KG1 (cell line): ENCODE data around the gene FEM1A.
A peak's percentile ranks its signal among the peaks of the same experiment; 100 is the strongest.
"Not testable (repeated sequence)": the region's sequence is repeated elsewhere in the genome, so short reads cannot be mapped to it uniquely, and the experiment has no call there.

Source experiments
- DNase-seq: peaks from one replicate; lab custom pipeline; 2025; lab: John Stamatoyannopoulos, UW

Gene FEM1A, protein sequence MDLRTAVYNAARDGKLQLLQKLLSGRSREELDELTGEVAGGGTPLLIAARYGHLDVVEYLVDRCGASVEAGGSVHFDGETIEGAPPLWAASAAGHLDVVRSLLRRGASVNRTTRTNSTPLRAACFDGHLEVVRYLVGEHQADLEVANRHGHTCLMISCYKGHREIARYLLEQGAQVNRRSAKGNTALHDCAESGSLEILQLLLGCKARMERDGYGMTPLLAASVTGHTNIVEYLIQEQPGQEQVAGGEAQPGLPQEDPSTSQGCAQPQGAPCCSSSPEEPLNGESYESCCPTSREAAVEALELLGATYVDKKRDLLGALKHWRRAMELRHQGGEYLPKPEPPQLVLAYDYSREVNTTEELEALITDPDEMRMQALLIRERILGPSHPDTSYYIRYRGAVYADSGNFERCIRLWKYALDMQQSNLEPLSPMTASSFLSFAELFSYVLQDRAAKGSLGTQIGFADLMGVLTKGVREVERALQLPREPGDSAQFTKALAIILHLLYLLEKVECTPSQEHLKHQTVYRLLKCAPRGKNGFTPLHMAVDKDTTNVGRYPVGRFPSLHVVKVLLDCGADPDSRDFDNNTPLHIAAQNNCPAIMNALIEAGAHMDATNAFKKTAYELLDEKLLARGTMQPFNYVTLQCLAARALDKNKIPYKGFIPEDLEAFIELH

DNA sequence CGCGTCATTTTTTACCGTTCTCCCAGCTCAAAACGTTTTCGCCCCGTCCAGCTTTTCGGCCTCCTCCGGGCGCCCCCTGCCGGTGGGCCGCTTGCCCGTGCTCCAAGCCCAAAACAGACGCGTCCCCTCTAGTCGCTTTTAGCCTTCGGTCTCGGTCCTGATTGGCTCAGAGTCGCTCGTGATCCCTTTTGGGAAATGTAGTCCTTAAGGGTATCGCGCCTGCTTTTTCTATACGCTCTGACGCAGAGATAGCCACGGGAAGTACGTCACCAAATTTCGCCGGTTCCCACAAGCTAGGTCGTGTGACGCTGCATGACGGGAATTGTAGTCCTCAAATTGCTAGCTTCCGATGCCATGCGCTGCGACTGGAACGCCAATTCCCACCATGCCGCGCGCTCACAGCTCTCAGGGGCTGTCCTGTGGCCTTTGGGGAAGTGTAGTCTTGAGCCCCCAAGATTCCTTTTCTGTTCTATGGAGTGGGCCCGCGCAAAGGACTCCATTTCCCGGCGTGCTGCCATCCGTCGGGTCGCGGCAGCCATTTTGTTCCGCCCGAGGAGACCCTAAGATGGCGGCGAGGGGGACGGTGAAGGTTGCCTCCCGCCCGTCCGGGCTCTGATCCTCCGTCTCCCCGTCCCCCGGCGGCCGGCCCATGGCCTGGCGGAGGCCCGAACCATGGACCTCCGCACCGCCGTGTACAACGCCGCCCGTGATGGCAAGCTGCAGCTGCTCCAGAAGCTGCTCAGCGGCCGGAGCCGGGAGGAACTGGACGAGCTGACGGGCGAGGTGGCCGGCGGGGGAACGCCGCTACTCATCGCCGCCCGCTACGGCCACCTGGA is at the start of gene FEM1A:
Gene FEM1A, plus strand, starts transcription at position 552 of the 836 bp plus-strand sequence. Its CDS starts 121 bp downstream, at position 673.
- peak; percentile 100 for DNase-seq

DNA sequence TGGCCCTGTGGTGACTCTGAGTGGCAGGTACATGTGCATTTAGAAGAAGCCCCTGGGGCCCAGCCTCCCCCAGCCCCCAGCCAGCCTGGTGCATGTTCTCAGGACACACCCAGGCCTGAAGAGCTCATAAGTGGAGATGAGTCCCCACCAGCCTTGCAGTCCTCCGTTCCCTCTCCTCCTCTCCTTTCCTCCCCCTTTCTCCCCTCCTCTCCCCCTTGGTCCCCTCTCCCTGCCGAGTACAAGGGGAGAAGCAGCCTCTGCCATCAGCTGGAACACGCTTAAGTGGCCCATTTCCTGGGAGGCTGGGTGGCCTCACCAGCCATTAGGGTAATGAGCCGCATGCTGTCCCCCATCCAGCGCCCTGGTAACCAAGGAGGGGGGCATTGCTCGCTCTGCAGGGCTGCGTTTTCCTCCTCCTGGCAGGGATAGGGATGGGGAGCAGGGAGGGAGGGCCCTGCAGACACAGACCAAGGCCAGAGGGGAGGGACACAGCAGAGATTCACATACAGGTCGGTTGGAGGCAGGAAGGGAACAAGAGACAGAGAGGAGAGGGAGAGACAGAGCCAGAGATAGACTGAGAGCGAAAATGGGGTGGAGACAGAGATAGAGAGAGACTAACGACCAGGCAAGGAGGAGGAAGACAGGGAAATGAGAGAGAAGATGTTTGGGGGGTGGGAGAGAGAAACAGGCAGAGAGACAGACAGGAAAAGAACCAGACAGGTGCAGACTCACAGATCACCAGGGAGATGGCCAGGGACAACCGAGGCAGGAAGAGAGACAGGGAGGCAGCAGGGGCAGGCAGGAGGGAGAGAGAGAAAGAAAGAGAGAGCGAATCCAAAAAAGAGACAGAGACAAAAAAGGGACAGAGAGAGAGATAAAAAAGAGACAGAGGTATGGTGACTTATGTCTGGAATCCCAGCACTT is 48.5 kb upstream of the FEM1A start:
- no peak for DNase-seq

DNA sequence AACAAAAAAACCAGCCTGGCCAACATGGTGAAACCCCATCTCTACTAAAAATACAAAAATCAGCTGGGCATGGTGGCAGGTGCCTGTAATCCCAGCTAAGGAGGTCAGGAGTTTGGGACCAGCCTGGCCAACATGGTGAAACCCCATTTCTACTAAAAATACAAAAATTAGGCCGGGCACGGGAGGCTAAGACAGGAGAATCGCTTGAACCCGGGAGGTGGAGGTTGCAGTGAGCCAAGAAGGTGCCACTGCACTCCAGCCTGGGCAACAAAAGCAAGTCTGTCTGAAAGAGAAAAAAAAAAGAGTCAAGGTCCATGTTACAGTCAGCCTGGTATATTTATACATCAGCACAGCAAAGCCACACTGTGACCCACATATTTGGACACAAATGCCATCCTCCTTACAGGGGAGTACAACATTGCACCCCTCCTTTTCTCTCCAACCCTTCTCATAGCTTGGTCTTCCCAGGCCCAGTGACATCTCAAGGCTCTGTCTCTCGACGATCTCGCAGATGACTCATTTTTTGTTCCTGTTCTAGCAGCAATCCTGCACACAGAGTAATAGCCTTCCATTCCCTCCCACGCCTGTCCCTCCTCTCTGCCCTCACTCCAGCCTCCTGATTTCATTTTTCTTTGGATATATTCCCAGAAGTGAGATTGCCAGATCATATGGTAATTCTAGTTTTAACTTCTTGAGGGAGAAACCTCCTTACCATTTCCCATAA is 46.9 kb upstream of the FEM1A start:
- DNase-seq = no peak

DNA sequence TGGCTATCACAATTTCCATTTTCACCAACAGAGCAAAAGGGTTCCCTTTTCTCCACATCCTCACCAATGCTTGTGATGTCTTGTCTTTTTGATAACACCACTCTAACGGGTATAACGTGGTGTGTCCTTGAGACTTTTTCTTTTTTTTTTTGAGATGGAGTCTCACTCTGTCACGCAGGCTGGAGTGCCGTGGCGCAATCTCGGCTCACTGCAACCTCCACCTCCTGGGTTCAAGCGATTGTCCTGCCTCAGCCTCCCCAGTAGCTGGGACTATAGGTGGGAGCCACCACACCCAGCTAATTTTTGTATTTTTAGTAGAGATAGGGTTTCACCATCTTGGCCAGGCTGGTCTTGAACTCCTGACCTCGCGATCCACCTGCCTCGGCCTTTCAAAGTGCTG is 46.4 kb upstream of the FEM1A start:
- not testable (repeated sequence) for DNase-seq

DNA sequence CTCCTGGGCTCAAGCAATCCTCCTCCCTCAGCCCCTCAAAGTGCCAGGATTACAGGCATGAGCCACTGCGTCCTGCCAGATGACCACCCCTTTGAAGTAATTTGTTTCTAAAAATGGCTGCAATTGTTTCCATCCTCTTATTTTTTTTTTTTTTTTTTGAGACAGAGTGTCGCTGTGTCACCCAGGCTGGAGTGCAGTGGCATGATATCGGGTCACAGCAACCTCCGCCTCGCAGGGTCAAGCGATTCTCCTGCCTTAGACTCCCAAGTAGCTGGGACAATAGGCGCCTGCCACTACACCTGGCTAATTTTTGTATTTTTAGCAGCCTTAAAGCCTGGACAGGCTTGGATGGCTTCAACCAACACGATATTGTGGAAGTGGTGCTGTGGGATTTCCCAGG is 45.5 kb upstream of the FEM1A start:
- no peak for DNase-seq

DNA sequence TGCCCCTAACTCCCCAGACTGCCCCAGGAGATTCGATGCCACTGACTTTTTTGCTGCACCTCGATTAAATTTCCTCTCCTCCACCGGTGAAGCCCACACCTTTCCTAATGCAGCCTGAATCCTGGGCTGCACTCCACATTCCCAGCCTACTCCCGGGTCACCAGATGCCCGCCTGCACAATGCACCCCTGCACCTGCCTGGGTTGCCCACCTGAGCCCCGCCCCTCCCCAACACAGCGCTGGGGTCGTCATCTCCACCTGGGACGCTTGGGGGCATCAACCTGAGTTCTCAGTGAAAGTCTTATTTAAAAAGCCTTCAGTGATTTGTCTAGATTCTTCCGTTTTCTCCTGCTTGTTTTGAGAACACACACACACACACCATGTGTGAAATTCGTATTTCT is 43.3 kb upstream of the FEM1A start:
- DNase-seq = no peak

DNA sequence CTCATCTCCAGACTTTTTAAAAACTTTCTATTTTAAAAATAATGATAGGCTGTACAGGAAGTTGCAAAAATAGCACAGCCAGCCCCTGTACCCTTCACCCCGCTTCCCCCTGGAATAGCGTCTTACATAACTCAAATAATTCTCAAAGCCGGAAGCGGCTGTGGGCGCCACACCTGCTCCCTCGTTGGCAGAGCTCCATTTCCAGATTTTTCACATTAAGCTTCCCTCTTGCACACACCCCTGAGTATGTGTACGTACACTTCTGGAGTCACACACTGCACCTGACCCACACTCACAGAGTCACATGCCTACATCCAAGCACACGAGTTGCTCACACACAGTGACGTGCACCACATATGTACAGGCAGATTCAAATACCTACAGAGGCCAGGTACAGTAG is 42.9 kb upstream of the FEM1A start:
- no peak for DNase-seq

DNA sequence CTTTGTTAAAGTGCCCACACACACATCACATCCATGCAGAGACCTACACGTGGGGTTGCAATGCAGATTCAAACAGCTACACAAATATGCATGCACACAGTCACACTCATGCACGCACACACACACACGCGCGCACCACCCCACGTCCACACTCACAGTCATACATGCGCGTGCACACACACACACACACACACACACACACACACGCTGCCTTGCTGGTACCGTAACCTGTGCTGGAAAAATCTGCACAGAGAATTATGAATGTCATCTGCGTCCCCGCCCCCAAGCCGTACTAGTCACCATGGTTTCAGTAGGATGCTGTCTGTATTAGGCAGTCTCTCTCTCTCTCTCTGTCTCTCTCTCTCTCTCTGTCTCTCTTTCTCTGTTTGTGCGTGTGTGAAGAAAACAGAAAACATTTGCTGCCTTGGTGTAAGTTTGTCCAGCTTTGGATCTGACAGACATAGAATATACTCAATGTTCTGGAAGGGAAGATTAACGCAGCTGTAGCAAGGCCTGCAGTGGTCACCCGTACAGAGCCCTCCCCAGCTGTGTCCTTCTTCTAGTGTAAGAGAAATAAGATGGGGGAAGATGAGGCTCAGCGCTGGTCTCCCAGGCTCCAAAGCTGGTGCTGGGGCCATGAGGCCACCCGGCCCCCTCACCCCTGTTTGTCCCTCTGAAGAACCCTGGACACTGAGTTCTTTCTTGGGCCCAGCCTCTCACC is 41.5 kb upstream of the FEM1A start:
- no peak for DNase-seq

DNA sequence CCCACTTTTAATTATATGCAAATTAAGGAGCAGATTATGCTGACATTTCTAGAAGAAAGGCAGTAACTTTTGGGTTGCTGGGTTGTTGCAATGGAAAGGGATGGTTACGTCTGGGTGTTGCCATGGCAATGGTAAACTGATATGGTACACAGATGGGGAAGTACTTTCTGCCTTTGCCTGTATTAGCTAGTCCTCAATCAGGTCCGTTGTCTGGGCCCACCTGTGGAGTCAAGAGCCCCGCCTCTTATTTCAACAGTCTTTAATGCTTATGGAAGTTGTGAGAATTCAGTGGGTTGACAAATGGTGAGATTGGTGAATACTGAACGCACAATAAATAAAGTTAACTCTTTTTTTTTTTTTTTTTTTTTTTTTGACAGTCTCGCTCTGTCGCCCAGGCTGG is 37.3 kb upstream of the FEM1A start:
- DNase-seq = no peak

DNA sequence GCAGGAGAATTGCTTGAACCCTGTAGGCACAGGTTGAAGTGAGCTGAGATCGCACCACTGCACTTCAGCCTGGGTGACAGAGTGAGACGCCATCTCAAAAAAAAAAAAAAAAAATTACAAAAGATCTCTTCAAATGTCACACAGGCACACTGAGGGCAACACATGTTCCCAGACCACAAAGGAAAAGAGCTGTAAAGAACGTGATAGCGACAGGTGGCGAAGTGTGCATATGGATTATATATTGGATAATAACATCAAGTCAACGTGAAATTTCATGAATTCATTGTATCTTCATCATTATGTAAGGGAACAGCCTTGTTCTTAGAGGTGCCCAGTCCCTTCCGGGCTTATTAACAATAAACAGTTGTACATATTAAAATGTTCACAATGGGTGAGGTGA is 36.1 kb upstream of the FEM1A start:
- no peak for DNase-seq

DNA sequence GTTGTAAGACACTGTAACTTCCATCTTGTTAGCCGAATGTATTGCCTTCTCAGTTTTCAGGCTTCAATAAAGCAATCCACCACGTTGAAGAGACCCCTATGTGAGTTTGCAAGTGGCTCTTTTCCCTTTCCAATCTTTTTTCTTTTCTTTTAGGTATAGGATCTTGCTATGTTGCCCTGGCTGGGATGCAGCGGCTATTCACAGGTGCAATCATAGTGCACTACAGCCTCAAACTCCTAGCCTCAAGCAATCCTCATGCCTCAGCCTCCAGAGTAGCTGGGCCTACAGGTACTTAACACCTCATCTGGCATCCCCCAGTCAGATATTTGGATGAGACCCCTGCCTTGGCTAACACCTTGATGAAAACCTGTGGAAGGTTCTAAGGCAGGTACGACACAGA is 33.5 kb upstream of the FEM1A start:
- DNase-seq = no peak

DNA sequence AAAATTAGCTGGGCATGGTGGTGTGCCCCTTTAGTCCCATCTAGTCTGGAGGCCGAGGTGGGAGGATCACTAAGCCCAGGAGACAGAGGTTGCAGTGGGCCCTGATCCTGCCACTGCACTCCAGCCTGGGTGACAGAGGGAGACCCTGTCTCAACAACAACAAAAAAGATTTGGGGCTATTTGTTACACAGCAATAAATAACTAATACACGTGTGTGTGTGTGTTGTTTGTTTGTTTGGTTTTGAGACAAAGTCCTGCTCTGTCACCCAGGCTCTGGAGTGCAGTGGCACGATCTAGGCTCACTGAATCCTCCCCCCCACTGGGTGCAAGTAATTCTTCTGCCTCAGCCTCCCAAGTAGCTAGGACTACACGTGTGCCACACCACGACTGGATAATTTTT is 32.9 kb upstream of the FEM1A start:
- DNase-seq = no peak

DNA sequence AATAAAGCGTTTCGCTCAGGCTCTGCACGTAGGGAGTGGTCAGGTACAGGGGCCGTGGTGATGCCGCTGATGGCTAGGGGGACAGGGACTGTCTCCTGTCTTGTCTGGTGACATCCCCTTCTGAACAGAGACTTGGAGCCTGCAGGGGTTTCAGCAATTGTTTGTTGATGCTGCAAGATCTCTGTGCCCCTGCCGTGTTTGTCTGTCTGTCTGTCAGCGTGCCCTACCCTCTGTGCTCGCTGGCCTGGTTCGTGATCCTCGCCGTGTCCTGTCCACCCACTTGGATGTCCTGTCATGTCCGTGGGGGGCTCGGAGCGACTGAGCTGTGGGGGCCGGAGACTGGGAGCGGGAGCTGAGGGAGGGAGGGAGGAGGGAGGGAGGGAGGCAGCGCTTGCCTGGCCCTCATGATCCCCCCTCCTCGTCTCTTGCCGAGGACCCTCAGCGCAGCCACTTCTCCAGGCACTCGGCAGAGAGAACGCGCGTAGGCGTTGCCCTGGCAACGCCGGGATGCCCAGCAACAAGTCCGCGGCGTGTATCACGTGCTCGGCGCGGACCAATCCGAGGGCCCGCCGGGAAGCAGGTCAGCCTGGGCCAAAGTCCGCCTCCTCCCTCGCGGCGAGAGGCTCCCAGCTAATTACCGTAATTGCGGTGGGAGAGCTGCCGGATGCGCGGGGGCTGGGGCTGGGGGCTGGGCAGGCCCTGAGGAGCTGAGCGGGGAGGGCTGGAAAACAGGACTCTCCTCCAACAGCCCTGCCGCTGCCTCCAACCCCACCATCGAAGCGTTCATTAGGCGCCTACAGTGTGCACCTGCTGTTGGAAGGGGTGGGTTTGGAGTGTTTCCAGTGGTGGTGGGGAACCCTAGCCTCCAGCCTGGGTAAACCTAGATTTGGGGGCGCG is 31.9 kb upstream of the FEM1A start:
- DNase-seq = peak; percentile 4

DNA sequence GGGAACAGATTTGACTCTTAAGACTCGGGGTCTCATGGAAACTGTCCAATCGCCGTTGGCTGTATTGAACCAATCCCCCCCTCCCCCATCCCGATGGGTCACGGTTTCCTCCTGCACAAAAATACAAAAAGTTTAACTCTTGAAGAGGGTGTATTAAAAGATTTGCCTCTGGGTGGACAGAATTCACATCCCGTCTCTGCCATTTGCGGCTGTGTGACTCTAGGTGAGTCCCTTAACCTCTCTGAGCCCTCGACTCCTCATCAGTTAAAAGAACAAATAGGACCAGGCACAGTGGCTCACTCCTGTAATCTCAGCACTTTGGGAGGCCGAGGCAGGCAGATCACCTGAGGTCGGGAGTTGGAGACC is 31.3 kb upstream of the FEM1A start:
- no peak for DNase-seq

DNA sequence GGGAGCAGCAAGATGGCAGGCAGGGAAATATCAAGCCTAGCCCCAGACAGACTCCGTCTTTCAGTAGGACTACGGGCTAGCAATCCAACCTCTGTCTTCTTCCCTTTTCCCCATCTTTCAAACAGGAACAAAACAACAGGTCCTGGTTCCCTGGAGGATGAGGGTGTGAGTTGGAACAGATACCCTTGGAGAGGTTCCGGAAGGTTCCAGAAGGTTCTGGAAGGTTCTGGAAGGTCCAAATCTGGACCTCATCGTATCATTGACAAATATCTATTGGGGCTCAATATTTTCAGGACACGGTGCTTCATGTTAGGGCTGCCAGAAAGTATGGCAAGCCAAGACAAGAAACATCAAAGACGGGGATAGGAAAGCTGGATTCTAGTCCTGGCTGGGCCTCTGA is 28.5 kb upstream of the FEM1A start:
- no peak for DNase-seq

DNA sequence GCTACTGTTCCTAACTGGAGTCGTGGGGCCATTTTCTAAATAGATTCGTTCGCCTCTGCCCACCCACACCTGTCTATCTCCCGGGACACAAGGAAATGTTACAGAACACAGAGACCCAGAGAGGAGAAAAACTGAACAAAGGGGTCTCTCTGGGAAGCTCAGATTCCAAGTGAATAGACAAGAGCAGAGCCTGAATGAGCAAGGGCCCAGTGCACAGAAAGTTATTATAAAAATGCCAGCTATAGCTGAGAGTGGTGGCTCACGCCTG is 27.2 kb upstream of the FEM1A start:
- no peak for DNase-seq

DNA sequence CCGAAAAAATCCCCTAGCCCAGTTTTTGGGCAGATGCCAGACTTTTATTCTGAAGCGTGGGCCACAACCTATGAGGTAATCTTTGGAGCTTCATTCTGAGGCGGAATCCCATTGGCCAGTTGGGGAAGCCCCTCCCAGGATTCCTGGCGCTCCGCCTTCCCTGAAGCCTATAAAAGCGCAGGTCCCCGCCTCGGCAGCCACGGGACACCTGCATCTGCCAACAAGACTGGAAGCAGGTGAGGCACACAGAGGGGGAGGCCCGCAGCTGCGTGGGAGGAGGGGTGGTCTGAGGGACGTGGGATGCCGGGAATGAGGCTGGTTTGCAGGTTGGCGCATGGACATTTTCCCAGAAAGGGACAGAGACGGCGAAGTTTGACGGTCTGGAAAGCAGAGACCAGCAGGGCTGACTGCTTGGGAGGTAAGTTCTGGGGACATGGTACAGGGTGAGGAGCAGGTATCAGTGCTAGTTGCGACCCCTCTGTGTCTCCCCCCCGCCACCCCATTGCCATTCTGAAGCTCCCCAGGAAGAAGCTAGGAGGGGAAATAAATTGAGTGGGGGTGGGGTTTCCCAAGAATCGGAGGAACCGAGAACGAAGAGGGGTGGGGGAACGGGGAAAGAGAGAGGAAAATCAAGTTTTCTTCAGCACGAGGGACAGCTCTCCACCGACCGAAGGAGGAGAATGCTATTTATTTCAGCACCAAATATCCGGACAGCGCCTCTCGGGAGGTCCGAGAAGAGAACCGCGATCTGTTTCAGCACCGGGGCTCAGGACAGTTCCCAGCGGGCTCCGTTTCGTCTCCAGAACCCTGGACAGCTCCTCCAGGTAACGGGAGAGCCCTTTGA is 22.4 kb upstream of the FEM1A start:
- DNase-seq = peak; percentile 63

DNA sequence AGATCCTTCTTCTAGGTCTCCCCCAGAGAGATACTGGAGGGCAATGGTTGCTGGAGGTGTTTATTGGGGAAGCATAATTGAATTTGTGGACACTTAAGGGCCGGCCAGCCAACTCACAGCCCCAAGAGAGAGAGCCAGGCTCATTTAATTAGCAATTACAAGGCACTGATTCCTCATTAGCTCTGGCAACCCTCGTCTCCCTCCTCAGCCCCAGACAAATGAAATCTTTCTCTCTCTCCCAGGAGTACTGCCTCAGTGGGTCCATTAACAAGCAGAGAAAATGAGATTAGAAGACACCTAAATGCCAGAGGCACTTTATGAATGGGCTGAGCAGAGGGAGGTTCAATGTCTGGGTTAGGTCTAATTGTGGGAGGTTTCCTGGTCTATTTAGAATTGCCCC is 19.0 kb upstream of the FEM1A start:
- DNase-seq = no peak
